ENCODE measurements around the gene TRAPPC11.

GRCh38 chr4:183718876-183719275, 59.8 kb downstream of the TRAPPC11 start:
- TF ChIP-seq CTCF (IDR thresholded peaks at IDR 0.05; ENCODE audit: insufficient read depth, low read depth, low read length) (no peak), EZH2 (IDR thresholded peaks at IDR 0.05; ENCODE audit: insufficient read depth, low read length) (no peak)
